ENCODE results near the gene C1orf52. TPM values are rescaled to one million over a fixed set of nuclear protein-coding genes. Genes with fewer than 3 reads are reported as not detected.

C1orf52 gene
- total and polyA plus RNA-seq, 2 of the 13 experiments (the other 11 are each of a cell fraction or from before 2014, with no cell fraction given), result 19.4 to 27.4 TPM

DNA sequence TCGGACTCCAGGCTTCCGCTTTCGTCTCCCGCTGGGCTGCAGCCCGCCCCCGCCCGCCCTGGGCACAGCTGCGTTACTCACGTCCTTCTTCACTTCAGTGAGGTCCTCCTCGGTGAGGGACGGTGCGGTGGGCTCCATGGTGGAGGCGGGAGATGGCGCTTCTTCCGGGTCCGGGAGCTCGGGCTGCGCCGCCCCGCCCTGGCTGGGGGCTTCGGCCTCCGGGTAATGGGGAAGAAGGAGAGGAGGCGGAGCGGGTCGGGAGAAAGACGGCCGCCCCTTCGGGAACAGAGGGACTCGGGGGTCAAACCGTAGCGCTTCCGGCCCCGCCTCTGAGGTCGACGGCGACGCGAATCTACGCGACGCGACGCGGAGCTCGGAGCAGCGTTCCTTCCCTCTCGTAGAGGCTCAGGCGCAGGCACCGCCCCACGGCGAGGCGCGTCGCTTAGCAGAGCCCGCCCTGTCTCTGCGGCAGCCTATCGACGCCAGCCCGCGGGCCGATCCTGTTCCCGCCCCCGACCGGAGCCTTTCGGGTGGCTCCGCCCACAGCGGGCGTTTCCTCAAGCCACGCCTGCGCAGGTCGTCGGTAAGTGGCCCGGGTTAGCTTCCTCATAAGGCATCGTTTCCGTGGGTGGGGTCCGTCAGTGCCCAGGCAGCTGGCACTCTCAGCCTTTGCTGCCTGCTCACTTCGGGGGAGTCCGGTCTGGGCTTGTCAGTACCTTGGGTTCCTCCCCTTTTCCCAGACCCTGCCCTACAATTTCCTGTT lies 16.9 kb upstream of the C1orf52 start, which contains the start of gene BCL10 (continued):
- TF ChIP-seq SCMH1 (CRISPR knock-in tag; IDR thresholded peaks at IDR 0.05; ENCODE audit: borderline replicate concordance), result no peak
- no peak for TF ChIP-seq ZNF207 (IDR thresholded peaks at IDR 0.05; ENCODE audit: borderline replicate concordance)
- no peak for TF ChIP-seq ZSCAN9 (CRISPR knock-in tag; IDR thresholded peaks at IDR 0.05; ENCODE audit: borderline replicate concordance)
- TF ChIP-seq ZNF337 (CRISPR knock-in tag; IDR thresholded peaks at IDR 0.05; ENCODE audit: borderline replicate concordance, low read depth), result no peak
- peak; percentile 72 for TF ChIP-seq SRSF1 (optimal IDR thresholded peaks at IDR 0.05; ENCODE audit: low read depth, low read length)
- no peak for TF ChIP-seq ZNF557 (CRISPR knock-in tag; IDR thresholded peaks at IDR 0.05)
- TF ChIP-seq CEBPZ (IDR thresholded peaks at IDR 0.05; ENCODE audit: low read length), result no peak
- no peak for TF ChIP-seq ZNF512B (CRISPR knock-in tag; IDR thresholded peaks at IDR 0.05; ENCODE audit: borderline replicate concordance)
- TF ChIP-seq NONO (IDR thresholded peaks at IDR 0.05), result no peak
- no peak for TF ChIP-seq NONO (CRISPR knock-in tag; conservative IDR thresholded peaks at IDR 0.05)
- no peak for TF ChIP-seq HNF4G (IDR thresholded peaks at IDR 0.05; ENCODE audit: borderline replicate concordance, low read depth, low read length)
- TF ChIP-seq HNF4G (CRISPR knock-in tag; IDR thresholded peaks at IDR 0.05; ENCODE audit: borderline replicate concordance, low read depth), result peak; percentile 29; the same call in 1 of the 2 replicates
- TF ChIP-seq SMYD3 (CRISPR knock-in tag; IDR thresholded peaks at IDR 0.05), result no peak
- TF ChIP-seq PAX8 (CRISPR knock-in tag; IDR thresholded peaks at IDR 0.05; ENCODE audit: borderline replicate concordance), result no peak
- TF ChIP-seq ZNF468 (CRISPR knock-in tag; IDR thresholded peaks at IDR 0.05), result no peak
- TF ChIP-seq NR2F1 (CRISPR knock-in tag; IDR thresholded peaks at IDR 0.05), result no peak; a peak in 1 of 4 replicates
- peak; percentile 74; the same call in 1 of the 2 replicates for TF ChIP-seq E2F1 (CRISPR knock-in tag; IDR thresholded peaks at IDR 0.05)
- TF ChIP-seq, protein P1, sequence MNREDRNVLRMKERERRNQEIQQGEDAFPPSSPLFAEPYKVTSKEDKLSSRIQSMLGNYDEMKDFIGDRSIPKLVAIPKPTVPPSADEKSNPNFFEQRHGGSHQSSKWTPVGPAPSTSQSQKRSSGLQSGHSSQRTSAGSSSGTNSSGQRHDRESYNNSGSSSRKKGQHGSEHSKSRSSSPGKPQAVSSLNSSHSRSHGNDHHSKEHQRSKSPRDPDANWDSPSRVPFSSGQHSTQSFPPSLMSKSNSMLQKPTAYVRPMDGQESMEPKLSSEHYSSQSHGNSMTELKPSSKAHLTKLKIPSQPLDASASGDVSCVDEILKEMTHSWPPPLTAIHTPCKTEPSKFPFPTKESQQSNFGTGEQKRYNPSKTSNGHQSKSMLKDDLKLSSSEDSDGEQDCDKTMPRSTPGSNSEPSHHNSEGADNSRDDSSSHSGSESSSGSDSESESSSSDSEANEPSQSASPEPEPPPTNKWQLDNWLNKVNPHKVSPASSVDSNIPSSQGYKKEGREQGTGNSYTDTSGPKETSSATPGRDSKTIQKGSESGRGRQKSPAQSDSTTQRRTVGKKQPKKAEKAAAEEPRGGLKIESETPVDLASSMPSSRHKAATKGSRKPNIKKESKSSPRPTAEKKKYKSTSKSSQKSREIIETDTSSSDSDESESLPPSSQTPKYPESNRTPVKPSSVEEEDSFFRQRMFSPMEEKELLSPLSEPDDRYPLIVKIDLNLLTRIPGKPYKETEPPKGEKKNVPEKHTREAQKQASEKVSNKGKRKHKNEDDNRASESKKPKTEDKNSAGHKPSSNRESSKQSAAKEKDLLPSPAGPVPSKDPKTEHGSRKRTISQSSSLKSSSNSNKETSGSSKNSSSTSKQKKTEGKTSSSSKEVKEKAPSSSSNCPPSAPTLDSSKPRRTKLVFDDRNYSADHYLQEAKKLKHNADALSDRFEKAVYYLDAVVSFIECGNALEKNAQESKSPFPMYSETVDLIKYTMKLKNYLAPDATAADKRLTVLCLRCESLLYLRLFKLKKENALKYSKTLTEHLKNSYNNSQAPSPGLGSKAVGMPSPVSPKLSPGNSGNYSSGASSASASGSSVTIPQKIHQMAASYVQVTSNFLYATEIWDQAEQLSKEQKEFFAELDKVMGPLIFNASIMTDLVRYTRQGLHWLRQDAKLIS (CRISPR knock-in tag; IDR thresholded peaks at IDR 0.05), result no peak

Data from HepG2 (cell line).